ENCODE results near the gene SLC9A2.

Gene SLC9A2

DNA sequence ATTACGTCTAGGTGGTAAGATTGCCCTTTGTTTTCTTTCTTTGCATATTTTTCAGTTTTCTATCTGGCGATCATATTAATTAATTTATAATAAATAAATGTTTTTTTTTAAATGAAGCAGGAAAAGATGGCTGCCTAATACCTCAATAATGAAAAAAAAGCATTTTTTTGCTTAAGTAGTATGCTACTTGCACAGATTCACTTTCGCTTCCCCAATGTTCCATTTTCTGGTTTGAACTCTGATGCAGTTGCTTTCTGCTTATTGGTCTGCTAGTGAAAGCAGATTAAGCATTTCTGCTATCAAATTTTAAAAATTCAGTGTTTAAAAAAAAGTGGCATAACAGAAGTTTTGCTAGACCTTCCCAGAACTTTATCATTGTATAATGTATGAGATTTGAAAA, 130.6 kb downstream of the SLC9A2 start:
- H3K4me3 ChIP-seq (ENCODE audit: control insufficient read depth, low read depth, low read length), result no peak overlapping the region
- no peak for TF ChIP-seq CTCF (IDR thresholded peaks at IDR 0.05; ENCODE audit: control insufficient read depth, insufficient read depth, low read depth, low read length, missing control alignments)
- no peak for DNase-seq (ENCODE audit: low read depth)

GRCh38 chr2:102753563-102754159, 134.3 kb downstream of the SLC9A2 start:
- peak; percentile 31 for DNase-seq (ENCODE audit: low read depth)
- no peak overlapping the region for H3K4me3 ChIP-seq (ENCODE audit: control insufficient read depth, low read depth, low read length)
- peak; percentile 64 for TF ChIP-seq CTCF (IDR thresholded peaks at IDR 0.05; ENCODE audit: control insufficient read depth, insufficient read depth, low read depth, low read length, missing control alignments)

DNA sequence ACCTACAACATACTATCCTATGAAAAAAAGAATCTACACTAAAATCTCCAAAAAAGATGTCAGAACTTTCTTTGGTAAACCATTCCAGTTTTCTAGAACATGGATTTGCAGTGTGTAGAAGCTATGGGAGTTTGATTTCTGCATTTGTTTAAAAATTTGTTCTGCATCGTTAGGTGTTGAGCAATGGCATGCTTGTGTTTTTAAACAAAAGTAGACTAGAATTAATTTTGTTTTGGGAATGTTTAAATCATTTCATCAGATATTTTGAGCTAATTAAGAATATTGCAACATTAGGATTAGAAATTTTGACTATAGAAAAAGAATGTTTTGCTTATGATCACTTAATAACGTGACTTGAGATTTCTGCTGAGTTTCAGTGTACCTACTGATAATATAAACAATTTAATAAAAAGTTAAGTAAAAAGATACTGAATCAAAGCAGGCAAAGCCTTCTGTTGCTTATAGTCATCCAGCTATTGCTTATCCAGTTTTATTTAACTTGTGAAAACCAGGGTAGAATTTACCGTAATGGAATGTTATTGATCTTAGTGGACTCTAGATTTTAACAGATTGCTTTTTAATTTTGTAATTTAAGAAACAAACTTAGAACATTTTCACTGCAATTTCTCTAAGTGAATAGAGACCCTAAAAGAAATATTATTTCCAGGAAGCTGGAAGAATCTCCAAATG, 135.2 kb downstream of the SLC9A2 start:
- DNase-seq (ENCODE audit: low read depth), result no peak
- no peak overlapping the region for H3K4me3 ChIP-seq (ENCODE audit: control insufficient read depth, low read depth, low read length)
- TF ChIP-seq CTCF (IDR thresholded peaks at IDR 0.05; ENCODE audit: control insufficient read depth, insufficient read depth, low read depth, low read length, missing control alignments), result no peak

- no peak for DNase-seq (ENCODE audit: low read depth)
- no peak for TF ChIP-seq CTCF (IDR thresholded peaks at IDR 0.05; ENCODE audit: control insufficient read depth, insufficient read depth, low read depth, low read length, missing control alignments)
- no peak overlapping the region for H3K4me3 ChIP-seq (ENCODE audit: control insufficient read depth, low read depth, low read length)
Observed at GRCh38 chr2:102755284-102755683, 135.9 kb downstream of the SLC9A2 start.

DNA sequence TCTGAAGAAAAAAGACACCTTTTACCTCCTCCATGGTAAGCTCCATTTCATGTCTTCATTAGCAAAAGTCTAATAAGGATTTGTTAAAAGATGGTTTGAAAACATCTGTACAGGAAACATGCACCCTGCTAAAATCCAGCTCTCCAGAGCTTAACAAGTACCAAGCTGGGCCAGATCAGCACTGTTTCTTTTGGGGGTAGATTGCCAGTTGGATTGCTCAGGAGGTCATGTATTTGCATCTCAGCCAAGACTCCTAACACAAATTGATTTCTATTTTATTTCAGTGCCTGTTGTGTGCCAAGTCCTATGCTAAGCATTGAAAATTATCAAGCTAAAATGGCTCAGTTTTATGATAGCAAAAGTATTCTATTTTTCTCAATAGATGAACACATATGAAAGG, 139.1 kb downstream of the SLC9A2 start:
- no peak overlapping the region for H3K4me3 ChIP-seq (ENCODE audit: control insufficient read depth, low read depth, low read length)
- TF ChIP-seq CTCF (IDR thresholded peaks at IDR 0.05; ENCODE audit: control insufficient read depth, insufficient read depth, low read depth, low read length, missing control alignments), result no peak
- no peak for DNase-seq (ENCODE audit: low read depth)

Measured in AG09309 (cell line).